Measurements from ENCODE around the gene CCDC78.

DNA sequence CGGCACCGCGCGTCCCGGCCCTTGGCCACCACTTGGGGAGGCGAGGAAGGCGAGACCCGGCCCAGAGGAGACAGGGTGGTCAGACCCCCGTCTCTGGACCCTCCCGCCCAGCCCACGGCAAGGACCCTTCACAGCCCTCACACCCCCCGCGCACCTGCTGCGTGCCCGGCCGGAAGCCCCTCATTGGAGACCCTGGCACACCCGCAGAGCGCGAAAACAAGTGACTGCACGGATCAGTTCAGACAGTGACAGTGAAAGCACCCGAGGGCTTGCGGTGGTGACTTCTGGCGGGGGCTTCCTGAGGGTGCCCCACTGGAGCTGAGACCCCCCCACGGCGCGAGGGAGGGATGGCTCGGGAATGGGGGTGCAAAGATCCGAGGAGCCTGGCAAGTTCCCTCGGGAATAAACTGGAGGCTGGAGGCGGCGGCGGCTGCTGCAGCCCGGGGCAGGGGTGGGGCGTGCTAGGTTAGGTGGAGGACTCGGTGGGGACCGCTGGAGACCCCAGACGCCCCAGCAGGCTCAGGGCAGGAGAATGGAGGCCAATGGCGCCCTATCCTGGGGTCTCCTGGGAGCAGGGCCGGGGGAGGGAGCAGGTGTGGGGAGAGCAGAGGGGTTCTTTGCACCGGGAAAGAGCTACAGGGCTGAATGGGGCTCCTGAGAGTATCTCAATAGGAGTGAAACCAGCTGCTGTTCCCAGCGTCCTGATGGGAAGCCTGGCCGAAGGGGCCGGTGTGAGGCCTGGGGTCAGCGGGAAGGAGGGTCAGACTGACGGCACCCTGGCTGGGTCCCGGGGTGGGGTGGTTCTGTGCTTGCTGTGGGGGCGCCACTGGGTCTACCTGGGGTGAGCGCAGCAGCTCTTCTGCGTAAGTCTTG, 19.8 kb downstream of the CCDC78 start:
- TF ChIP-seq, protein P1, sequence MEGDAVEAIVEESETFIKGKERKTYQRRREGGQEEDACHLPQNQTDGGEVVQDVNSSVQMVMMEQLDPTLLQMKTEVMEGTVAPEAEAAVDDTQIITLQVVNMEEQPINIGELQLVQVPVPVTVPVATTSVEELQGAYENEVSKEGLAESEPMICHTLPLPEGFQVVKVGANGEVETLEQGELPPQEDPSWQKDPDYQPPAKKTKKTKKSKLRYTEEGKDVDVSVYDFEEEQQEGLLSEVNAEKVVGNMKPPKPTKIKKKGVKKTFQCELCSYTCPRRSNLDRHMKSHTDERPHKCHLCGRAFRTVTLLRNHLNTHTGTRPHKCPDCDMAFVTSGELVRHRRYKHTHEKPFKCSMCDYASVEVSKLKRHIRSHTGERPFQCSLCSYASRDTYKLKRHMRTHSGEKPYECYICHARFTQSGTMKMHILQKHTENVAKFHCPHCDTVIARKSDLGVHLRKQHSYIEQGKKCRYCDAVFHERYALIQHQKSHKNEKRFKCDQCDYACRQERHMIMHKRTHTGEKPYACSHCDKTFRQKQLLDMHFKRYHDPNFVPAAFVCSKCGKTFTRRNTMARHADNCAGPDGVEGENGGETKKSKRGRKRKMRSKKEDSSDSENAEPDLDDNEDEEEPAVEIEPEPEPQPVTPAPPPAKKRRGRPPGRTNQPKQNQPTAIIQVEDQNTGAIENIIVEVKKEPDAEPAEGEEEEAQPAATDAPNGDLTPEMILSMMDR (IDR thresholded peaks at IDR 0.05), result no peak
- TF ChIP-seq, protein P2, sequence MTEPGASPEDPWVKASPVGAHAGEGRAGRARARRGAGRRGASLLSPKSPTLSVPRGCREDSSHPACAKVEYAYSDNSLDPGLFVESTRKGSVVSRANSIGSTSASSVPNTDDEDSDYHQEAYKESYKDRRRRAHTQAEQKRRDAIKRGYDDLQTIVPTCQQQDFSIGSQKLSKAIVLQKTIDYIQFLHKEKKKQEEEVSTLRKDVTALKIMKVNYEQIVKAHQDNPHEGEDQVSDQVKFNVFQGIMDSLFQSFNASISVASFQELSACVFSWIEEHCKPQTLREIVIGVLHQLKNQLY (CRISPR knock-in tag; IDR thresholded peaks at IDR 0.05), result no peak
- TF ChIP-seq OVOL2 (CRISPR knock-in tag; IDR thresholded peaks at IDR 0.05; ENCODE audit: borderline replicate concordance) (no peak), ZBTB21 (CRISPR knock-in tag; IDR thresholded peaks at IDR 0.05; ENCODE audit: borderline replicate concordance) (no peak)

Data from WTC11 (cell line).